NCI-H2171 treated with DMSO at 0.1 percent for 48 hours (cell line): Measurements from ENCODE around the gene DBH.

ENCODE experiments used
- DNase-seq: peaks from one replicate; lab custom pipeline; 2025; lab: John Stamatoyannopoulos, UW

The DBH gene

DNA sequence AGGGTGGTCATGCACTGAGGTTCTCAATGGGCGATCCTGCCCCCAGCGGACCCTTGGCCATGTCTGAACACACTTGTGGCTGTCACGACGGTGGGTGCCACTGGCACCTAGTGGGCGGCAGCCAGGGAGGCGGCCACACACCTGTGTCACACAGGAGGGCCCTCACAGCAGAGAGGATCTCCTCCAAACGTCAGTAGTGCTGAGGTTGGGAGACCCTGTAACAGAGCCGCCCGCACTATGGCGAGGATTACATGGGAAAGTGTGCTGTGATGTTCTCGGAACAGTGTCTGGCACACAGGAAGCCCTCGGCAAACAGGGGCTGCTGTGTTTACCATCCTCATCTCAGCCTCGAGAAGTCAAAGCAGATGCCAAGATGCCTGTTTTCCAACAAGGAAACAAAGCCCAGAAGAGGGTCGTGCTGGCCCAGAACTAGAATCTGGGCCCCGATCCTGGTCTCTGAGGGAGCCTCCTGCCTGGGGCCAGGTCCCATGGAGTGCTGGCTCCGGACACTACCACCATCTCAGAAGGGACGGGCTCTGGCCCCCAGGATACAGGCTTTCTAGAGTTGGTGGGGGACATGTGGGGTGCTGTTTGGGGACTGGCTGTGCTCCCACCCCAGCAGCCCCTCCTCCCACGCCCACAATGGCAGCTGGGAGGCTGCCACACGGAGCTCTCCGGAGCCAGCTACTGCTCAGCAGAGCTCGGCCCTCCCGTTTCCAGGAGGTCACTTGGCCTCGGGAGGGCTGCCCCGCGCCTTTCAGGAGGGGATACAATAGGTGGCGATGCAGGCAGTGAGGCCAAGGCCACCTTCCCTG lies 48.2 kb downstream of the DBH start:
- no peak for DNase-seq

DNA sequence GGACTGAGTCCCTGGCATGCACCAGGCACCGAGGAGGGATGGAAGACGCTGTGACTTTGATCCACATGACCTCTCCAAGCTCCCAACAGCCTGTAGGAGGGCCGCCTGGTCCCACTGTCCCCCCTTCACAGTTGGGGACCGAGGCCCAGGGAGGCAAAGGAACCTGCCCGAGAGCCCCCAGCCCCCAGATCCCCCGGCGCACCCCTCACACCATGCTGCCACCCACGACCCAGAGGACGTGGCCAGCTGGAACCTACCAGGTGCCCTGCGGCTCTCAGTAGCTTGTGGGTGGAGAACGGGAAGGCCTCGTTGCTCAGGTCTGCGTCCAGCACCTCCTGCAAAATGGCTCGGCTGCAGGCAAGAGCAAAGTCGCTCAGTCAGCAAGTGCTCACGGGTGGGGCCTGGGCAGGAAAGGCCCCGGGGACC lies 48.8 kb downstream of the DBH start:
- no peak for DNase-seq

DNA sequence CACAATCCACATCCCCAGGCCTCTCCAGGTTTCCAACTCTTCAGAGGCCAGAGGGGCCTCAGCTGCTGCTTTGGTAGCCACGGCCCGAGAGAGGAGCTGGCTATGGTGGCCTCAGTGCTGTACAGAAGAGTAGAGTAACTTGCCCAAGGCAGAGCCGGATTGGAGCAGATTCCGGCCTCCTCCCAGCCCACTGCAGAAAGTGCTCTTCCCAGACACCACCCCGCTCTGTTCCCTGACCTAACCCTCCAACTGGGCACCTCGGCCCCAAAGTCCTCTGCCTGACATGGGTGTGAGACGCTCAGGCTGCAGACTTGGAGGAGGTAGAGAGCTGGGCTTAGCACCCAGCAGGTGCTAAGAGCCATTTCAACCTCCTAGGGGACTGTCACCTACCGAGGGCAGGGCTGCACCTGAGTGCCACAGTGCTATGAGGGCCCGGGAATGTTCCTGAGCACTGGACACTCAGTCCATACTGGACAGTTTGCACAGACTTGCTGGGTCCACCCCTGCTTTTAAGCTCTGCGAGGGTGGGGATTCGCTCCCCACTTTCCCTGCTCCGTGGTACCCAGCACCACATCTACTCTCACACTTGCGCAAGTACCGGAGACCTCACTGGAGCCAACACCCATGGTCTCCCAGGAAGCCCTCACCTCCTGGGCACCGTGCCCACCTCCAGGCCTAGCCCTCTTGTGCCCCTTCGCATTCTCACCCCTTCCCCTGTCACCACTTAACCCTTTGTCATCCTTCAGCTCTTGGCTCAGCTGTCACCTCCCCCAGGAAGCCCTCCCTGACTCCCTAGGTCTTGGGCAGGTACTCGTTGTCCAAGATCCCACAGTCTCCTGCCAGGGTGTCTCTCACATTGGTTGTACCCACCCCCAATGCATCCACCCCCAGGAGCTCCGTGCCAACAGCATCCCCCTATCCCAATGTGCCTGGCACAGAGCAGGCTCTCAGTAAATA lies 49.8 kb downstream of the DBH start:
- DNase-seq: no peak

DNA sequence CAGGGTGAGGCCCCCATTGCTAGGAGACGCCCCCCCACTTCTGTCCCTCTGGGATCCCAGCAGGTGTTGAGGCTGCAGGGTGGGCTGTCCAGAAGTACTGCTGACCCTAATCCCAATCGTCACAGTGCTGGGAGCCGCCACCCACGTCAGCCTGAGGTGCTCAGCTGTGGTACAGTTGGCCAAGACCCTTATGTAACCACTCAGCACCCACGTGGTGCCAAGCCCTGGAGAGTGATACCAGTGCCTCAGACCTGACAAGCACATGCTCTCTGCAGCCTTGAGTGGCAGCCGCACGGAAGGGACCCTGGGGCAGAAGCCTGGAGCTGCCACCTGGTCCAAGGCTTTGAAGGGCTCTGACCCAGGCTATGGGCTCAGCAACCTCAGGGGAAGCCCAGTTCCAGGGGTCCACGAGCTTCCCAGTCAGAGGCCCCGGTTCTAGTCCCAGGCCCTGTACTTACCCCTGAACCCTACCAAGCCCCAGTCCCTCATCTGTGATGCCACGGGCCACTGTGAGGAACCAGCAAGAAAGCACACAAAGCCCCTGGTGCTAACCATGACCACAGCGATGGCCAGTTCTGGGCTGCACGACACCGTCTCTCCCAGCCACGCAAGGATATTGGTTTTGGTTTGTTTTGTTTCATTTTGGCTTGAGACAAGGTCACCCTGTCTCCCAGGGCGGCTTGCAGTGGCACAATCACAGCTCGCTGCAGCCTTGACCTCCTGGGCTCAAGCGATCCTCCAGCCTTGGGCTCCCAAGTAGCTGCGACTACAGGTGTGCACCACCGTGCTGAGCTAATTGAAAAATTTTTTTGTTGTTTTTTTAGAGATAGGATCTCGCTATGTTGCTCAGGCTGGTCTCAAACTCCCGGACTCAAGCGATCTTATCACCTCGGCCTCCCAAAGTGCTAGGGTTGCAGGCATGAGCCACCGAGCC lies 50.7 kb downstream of the DBH start:
- peak; percentile 32 for DNase-seq

DNA sequence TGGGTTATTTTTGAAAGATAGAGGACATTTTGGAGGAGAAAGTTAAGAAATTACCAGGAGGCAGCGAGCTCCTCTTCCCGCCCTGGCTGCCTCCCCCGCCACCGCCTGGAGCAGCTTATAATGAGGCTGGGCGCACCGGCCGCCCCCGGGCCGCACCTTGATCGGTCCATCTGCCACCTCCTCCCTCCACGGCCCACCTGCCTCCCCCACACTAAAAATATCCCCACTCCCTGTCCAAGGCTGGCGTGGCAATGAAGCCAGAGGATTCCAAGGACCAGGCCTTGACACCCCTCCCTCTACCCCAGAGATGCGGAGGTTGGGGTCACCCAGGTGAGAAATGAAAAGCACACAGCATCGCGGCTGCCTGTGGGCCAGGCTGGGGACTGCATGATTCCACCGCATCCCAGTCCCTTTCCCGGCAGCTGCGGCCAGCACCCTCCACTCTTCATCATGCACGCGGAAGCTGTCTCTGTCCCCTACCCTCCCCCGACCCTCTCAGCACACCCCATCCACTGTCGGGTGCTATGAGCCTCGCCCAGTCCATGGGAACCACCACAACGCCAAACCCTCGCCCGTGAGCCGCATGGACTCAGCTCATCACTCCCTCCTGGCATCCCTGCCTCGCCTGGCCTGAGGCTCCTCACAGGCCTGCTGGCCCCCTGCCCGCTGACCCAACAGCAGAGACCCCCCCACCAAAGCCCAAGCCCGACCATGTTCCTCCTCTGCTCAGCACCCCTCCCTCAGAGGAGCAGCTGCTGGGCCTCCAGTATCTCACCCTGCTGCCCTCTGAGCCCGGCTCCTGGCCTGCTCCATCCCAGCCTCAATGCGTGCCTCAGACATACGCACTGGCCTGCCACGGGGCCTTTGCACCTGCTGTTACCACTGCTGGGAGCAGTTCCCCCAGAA lies 51.9 kb downstream of the DBH start:
- no peak for DNase-seq

DNA sequence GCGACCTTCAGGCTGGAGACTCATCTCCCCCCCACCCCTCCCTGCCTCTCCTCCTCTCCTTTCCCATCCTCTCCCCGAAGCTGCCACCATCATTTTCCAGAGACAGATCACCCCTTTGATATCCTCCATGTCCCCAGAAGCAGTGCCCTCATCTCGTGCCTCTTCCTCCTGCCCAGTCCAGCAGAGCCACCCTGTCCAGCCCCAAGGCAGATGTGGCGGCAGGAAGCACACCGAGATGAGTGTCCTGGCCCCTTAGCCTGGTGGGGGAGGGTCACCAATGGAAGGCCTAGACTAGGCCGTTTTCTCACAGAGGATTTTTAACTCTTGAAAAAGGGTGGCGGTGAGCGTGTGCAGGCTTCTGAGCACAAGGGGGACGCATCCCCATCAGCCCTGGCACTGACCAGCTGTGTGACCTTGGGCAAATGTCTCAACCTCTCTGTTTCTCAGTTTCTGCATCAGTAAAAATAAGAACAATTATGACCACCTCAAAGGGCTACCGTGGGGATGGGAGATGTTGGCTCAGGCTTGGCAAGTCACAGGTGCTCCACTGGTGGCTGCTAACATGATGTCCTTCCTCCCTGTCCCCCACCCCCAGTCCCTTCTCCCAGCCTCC lies 53.1 kb downstream of the DBH start:
- DNase-seq: no peak

DNA sequence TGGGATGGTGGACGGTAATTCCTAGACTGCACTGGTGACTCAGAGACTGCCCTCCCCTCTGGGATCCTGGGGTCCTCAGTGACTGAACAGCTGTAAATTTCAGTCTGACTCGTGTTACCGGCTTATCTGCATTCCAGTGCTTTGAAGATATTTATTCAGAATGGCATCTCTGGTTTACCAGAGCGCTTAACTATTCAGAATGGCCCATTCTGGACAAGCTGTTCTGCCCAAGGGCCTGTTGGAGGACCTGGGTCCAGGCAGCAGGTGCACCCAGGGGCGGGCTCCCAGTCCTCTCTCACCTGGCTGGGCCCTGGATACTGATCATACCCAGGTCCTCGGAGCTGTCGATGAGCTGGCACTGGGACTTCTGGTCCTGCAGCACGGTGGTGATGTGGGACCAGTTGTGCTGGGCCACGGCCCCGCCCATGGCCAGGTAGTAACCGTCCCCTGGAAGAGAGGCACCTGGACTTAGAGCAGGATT lies 54.0 kb downstream of the DBH start:
- no peak for DNase-seq

DNA sequence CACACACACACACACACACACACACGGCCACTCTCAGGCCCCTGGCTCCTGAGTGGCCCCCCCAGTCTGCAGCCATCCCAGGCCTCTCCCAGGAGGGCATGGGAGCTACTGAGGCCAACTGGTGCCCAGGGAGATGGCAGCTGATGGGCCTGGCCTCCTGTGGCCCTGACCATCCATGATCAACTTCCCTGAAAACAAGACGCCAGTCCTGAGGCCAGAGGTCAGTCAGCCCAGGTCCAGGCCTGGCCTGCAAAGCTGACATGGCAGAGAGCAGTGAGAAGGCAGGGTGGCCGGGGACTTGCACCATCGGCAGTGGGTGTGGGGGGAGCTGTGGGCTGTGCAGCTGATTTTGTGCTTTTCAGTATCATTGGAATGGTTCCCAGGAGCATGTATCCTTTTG lies 55.0 kb downstream of the DBH start:
- DNase-seq: no peak

DNA sequence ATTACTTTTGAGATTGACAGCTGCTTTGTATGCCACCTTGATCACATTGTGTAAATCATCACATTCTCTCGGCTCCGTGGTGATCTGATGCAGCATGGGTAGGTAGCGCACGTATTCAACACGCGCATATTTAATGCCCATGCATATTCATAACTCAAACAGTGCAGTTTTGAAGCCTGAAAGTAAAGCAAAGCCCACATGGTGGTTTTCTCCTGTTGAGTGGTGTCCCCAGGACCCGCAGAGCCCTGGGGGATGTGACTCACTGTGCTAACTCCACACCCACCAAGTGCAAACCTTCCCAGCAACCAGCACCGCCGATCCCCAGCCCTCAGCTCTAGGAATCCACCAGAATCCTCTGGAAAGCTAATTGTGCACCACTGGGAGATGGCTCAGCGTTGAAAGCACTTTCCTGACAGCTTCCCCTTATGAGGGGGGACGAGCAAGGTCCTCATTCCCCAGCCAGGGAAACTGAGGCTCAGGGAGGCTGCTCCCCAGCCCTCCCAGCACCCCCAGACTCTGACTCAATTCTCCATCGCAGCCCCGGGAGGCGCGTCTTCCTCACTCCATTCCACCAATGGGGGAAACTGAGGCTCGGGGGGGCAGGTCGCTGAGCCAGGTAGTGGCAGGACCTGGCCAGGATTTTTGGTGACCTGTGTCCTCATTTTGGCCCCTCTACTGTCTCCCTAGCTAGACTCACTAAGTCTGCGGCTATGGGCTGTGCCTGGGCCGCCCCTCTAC lies 55.6 kb downstream of the DBH start:
- no peak for DNase-seq

DNA sequence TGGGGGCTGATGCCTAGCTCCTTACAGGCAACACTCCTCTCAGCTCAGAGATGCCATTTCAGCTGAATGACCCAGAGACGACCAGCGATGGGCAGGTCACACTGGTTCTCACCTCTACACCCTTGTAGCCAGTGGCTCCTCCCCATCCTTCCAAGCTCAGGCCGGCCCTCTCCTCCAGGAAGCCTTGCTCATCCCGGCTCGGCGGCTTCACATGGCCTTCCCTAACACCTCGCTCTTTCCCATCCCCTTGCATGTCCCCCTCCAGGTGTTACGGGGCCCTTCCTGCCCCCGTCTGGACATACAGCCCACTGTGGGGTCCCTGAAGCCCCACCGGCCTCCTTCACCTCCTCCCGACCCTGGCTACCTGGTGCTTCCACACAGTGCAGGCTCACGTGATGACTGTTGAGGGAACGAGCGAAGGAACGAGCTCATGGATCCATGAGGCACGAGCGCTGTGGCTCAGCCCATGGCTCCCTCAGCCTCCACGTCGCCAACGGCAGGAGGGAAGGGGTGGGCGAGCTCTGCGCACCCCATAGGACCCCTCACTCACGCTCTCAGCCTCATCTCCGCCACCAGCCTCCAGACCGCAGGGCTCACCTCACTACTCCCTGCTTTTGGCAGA lies 56.3 kb downstream of the DBH start:
- DNase-seq: no peak

DNA sequence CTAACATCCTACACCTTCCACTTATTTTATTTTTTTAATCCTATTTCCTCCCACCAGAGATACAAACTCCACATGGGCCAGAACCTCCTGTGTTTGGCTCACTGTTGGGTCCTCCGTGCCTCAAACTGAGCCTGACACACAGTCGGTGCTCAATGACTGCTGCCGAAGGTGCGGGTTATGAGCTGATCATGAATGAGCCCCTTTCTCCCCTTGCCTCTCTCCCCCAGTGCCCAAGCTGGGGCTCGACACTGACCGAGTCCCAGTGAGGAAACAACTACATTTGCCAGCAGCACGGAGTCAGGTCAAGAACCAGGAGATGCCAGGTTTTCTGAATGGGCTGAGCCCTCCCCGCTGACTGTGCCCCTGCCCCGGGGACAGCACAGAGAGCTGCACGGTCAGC lies 57.0 kb downstream of the DBH start:
- DNase-seq: no peak

DNA sequence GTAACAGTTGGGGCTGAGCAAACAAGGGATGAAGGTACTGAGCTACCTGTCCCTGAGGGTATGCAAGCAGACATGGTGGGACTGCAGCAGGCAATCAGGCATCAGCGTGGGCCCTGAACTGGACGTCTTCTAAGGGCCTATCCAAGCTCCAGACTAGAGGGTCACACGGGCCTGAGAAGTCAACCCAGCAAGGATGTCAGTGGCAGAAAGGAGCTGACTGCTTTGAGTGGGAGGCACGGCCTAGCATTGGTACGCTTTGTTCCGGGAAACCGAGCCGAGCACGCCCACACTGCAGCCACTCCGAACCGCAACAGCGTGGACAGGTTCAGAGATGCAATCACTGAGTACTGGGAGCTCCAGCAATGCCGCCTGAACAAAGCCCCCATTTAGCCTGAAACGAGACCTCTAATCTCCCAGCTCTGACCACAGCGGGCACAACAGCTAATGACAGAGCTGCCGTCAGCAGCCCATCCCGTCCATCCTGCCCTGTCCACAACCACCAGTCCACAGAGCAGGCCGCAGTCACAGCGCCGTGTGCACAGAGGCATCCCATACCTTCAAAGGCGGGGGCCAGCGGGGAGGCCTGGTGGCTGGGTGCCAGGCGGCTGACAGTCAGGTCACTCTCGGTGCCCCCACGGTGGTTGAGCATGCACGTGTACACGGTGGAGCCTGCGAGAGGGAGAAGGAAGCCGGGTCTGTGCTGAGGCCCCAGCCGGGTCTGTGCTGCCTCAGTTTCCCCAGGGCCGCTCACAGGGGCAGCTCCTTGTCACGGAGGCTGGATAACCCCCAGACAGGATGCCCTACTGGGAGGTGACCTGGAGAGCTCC lies 57.8 kb downstream of the DBH start:
- no peak for DNase-seq

DNA sequence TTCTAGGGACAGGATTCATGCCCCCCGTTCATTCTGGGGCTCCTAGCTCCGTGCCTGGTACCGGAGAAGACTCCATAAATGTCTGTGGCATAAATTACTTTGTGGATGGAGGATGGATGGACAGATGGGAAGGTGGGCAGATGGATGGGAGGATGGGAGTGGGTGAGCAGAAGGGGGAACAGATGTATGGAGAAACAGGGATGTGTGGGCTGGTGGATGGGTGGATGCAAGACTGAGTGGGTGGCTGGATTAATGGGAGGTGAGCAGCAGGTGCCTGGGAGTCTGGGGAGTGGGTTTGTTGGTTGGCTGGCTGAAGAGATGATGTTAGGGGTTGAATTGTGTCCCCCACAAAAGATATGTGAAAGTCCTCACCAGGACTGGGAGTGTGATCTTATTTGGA lies 58.5 kb downstream of the DBH start:
- peak; percentile 78 for DNase-seq

DNA sequence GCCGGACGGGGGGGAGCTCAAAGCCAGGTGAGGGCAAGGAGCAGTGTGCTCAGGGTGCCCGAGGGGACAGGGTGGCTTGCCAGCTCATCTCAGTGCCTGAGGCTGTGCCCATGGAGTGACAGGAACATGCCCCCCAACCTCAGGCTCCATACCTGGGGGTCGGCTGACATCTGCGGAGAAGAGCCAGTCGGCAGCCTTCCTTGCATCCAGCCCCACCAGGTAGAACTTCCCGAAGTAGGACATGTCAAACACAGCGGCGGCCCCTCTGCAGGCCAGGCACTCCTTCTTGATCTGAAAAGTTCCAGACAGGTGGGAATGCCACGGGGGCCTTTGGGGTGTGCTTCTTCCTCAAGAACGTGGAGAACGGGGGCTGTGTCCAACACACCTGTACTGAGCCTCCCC lies 59.9 kb downstream of the DBH start:
- no peak for DNase-seq

DNA sequence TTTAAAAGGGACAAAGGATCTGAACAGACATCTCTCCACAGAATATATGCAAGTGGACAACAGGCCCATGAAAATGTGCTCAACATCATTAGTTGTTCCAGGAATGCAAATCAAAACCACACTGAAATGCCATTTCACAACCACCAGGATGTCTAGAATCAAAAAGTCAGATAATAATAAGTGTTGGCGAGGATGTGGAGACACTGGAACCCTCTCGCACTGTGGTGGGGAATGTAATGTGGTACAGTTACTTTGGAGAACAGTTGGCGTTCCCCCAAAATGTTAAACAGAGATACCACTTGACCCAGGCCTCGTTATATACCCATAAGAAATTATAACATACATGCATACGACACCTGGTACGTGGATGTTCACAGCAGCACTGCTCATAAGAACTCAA lies 63.4 kb downstream of the DBH start:
- DNase-seq: no peak

DNA sequence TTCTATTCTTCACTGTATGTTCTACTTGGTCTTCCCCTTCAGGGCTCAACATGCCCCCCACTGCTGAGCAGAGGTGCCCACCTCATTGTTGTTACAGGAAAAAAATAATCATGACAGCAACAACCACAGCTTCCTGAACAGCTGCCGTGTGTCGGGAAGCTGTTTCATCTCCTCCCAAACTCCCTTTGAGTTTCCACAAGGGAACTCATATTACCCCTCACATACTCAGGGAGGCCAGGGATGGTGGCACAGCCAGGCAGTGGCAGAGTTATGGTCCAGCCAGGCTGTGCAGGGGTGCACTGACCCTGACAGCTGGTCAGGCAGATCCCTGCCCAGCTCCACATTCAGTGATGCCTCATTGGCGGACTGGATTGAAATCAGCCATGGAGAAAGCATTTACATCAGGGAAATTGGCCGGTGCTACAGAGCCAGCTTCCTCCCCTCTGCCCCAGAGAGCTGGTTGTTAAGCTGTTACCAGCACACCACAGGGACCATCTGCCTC lies 64.7 kb downstream of the DBH start:
- DNase-seq: peak; percentile 78

DNA sequence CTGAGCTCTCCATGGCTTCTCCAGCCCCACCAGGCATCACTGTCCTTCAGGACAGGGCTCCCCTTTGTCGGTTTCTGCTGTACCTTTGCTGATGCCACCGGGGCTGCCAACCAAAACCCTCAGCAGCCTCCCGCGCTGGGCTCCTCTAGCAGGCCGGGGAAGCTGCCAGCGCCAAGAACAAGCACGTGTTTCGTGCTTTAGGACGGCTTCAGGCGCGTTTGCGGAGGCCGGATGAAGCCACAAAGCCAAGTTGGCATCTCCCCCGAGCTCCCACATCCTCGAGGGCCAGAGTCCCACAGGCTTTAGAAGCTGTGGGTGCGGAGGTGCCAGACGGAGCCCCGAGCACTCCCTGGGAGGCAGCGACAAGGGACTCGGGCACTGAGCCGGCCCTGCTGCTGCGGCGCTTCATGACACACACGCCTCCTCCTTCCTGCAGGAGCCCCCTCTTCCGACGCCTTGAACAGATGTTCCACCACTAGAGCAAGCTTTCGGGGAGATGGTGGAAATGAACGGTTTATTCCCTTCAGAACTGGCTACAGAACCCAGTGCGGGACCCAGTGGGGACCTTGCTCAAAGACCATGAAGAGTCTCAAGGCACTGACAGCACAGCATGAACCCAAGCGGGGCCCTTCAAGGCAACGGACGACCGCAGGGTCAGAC lies 65.3 kb downstream of the DBH start:
- DNase-seq: peak; percentile 87
